Measurements from ENCODE around the gene CA10. TPM values are rescaled to one million over a fixed set of nuclear protein-coding genes. Genes with fewer than 3 reads are reported as not detected.

CA10 gene
- total RNA-seq, 1 donor from 2014 or later: 2.2 TPM

GRCh38 chr17:51802544-51802943 lies 356.0 kb downstream of the CA10 start:
- H3K27me3 Mint-ChIP-seq: peaks cover 41% of the 10 kb centered on the region
- no peak overlapping the region for H3K27ac Mint-ChIP-seq
- no peaks in the 10 kb centered on the region for H3K36me3 Mint-ChIP-seq
- no peak for DNase-seq (ENCODE audit: extremely low spot score, unreplicated experiment)
- no peak overlapping the region for H3K4me3 Mint-ChIP-seq
- H3K4me1 Mint-ChIP-seq (ENCODE audit: unreplicated experiment): no peaks in the 10 kb centered on the region
- no peak for TF ChIP-seq CTCF (conservative IDR thresholded peaks at IDR 0.05)
- no peaks in the 10 kb centered on the region for H3K9me3 Mint-ChIP-seq

GRCh38 chr17:51801626-51802025 lies 356.9 kb downstream of the CA10 start:
- H3K27me3 Mint-ChIP-seq: peaks cover 39% of the 10 kb centered on the region
- H3K9me3 Mint-ChIP-seq: no peaks in the 10 kb centered on the region
- H3K27ac Mint-ChIP-seq: no peak overlapping the region
- H3K4me3 Mint-ChIP-seq: no peak overlapping the region
- no peaks in the 10 kb centered on the region for H3K4me1 Mint-ChIP-seq (ENCODE audit: unreplicated experiment)
- no peak for TF ChIP-seq CTCF (conservative IDR thresholded peaks at IDR 0.05)
- DNase-seq (ENCODE audit: extremely low spot score, unreplicated experiment): no peak
- H3K36me3 Mint-ChIP-seq: no peaks in the 10 kb centered on the region

DNA sequence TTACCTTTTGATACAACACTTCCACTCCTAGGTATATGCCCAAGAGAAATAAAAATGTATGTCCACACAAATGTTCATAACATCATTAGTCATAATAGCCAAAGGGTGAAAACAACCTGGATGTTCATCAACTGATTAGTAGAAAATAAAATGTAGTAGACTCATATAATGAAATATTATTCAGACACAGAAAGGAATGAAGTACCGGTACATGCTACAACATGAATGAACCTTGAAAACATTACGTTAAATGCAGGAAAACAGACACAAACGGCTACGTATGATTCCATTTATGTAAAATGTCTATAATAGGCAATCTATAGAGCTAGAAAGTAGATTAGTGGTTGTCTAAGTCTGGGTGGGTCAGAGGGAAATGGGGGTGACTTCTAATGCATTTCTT lies 358.5 kb downstream of the CA10 start:
- DNase-seq (ENCODE audit: extremely low spot score, unreplicated experiment): no peak
- Mint-ChIP-seq H3K27ac (no peak overlapping the region), H3K27me3 (peaks cover 33% of the 10 kb centered on the region), H3K4me3 (no peak overlapping the region), H3K36me3 (no peaks in the 10 kb centered on the region), H3K4me1 (ENCODE audit: unreplicated experiment) (no peaks in the 10 kb centered on the region), H3K9me3 (no peaks in the 10 kb centered on the region)
- no peak for TF ChIP-seq CTCF (conservative IDR thresholded peaks at IDR 0.05)

DNA sequence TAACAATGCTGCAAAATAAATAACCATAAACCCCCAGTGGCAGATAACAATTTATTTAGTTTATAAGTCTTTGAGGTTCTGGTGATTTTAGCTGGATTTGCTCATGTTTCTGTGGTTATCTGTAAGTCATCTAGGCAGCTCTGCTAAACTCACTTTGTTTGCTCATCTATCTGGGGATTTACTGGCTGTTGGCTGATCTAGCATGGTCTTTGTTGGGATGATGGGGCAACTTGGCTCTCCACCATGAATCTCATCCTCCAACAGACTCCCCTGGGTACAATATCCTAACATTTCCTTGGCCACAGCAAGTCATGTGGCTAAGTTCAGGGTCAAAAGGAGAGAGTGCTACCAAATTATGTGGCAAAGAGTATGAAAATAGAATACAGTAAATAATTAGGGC lies 359.3 kb downstream of the CA10 start:
- H3K36me3 Mint-ChIP-seq: no peaks in the 10 kb centered on the region
- no peaks in the 10 kb centered on the region for H3K4me1 Mint-ChIP-seq (ENCODE audit: unreplicated experiment)
- no peak for TF ChIP-seq CTCF (conservative IDR thresholded peaks at IDR 0.05)
- peaks cover 30% of the 10 kb centered on the region for H3K27me3 Mint-ChIP-seq
- no peak overlapping the region for H3K4me3 Mint-ChIP-seq
- no peak for DNase-seq (ENCODE audit: extremely low spot score, unreplicated experiment)
- H3K27ac Mint-ChIP-seq: no peak overlapping the region
- no peaks in the 10 kb centered on the region for H3K9me3 Mint-ChIP-seq

- Mint-ChIP-seq H3K27me3 (peaks cover 21% of the 10 kb centered on the region), H3K36me3 (no peaks in the 10 kb centered on the region), H3K4me3 (no peak overlapping the region), H3K9me3 (no peaks in the 10 kb centered on the region), H3K27ac (no peak overlapping the region), H3K4me1 (ENCODE audit: unreplicated experiment) (no peaks in the 10 kb centered on the region)
- TF ChIP-seq CTCF (conservative IDR thresholded peaks at IDR 0.05): no peak
- DNase-seq (ENCODE audit: extremely low spot score, unreplicated experiment): no peak
Measured at GRCh38 chr17:51797150-51797549, 361.4 kb downstream of the CA10 start.

GRCh38 chr17:51796026-51796425 lies 362.5 kb downstream of the CA10 start:
- Mint-ChIP-seq H3K9me3 (no peaks in the 10 kb centered on the region), H3K27me3 (peaks cover 14% of the 10 kb centered on the region), H3K4me1 (ENCODE audit: unreplicated experiment) (no peaks in the 10 kb centered on the region), H3K27ac (no peak overlapping the region), H3K4me3 (no peak overlapping the region), H3K36me3 (no peaks in the 10 kb centered on the region)
- TF ChIP-seq CTCF (conservative IDR thresholded peaks at IDR 0.05): no peak
- DNase-seq (ENCODE audit: extremely low spot score, unreplicated experiment): no peak

All from type B pancreatic cell (in vitro differentiated cells).